Loucy (cell line): ENCODE results near the gene GAS2.
A peak's percentile ranks its signal among the peaks of the same experiment; 100 is the strongest.

Experiments
- H2AFZ ChIP-seq: fragments of 200-600 bp; sonication (generic); 2 replicates; pipeline ENCODE4 v1.6.0; 2016; ENCODE audit warnings: antibody characterized with exemption, mild to moderate bottlenecking, low read length, moderate library complexity
- H3F3A ChIP-seq: fragments of 200-600 bp; 2 replicates; pipeline ENCODE4 v1.6.0; 2016; ENCODE audit warnings: antibody characterized with exemption, low read depth, mild to moderate bottlenecking
- H3K27me3 ChIP-seq: fragments of 200-600 bp; sonication (generic); 2 replicates; pipeline ENCODE4 v1.6.1; 2014; ENCODE audit warnings: low read length, mild to moderate bottlenecking; ENCODE audit not compliant: insufficient read depth, poor library complexity, severe bottlenecking
- H3K36me3 ChIP-seq: fragments of 200-600 bp; sonication (generic); 2 replicates; pipeline ENCODE4 v1.6.1; 2016; ENCODE audit warnings: low read length; ENCODE audit not compliant: insufficient read depth
- H3K4me1 ChIP-seq: fragments of 200-600 bp; sonication (generic); 2 replicates; pipeline ENCODE4 v1.5.1; 2014; ENCODE audit warnings: low read length, mild to moderate bottlenecking; ENCODE audit not compliant: insufficient read depth, poor library complexity, severe bottlenecking
- H3K4me2 ChIP-seq: fragments of 200-600 bp; sonication (generic); 2 replicates; pipeline ENCODE4 v1.6.0; 2014; ENCODE audit warnings: antibody characterized with exemption, low read length, low read depth, mild to moderate bottlenecking; ENCODE audit not compliant: poor library complexity, severe bottlenecking
- H3K4me3 ChIP-seq: fragments of 200-600 bp; sonication (generic); 2 replicates; pipeline ENCODE4 v1.5.1; 2014; ENCODE audit warnings: low read length, mild to moderate bottlenecking, mixed read lengths; ENCODE audit not compliant: poor library complexity, severe bottlenecking
- H3K79me2 ChIP-seq: fragments of 200-600 bp; sonication (generic); 2 replicates; pipeline ENCODE4 v1.6.1; 2014; ENCODE audit warnings: low read length; ENCODE audit not compliant: insufficient read depth
- H3K9ac ChIP-seq: fragments of 200-600 bp; sonication (generic); 2 replicates; pipeline ENCODE4 v1.6.0; 2014; ENCODE audit warnings: mild to moderate bottlenecking, low read depth, low read length, moderate library complexity; ENCODE audit not compliant: poor library complexity, severe bottlenecking
- H3K9me2 ChIP-seq: fragments of 200-600 bp; sonication (generic); replicated peaks from 2 replicates; pipeline ENCODE4 v1.6.1; 2016; ENCODE audit warnings: low read depth, low read length, mixed read lengths
- H3K9me3 ChIP-seq: fragments of 200-600 bp; sonication (generic); 2 replicates; pipeline ENCODE4 v1.6.1; 2014; ENCODE audit warnings: mild to moderate bottlenecking, antibody characterized with exemption, low read length, low read depth; ENCODE audit not compliant: insufficient read depth
- H4K20me1 ChIP-seq: fragments of 200-600 bp; sonication (generic); 2 replicates; pipeline ENCODE4 v1.6.0; 2014; ENCODE audit warnings: antibody characterized with exemption, low read length, mild to moderate bottlenecking; ENCODE audit not compliant: insufficient read depth, poor library complexity, severe bottlenecking
- CTCF ChIP-seq: fragments of 200-600 bp; sonication (generic); conservative IDR thresholded peaks from 2 replicates; pipeline ENCODE4 v1.5.1; 2014; ENCODE audit warnings: mild to moderate bottlenecking, antibody characterized with exemption, low read length
- EZH2phosphoT487 ChIP-seq: fragments of 200-600 bp; IDR thresholded peaks from 2 replicates; pipeline ENCODE4 v1.6.1; 2018; ENCODE audit warnings: antibody characterized with exemption, mild to moderate bottlenecking, moderate library complexity, borderline replicate concordance

GAS2 gene

GRCh38 chr11:22668005-22668796 lies 1.8 kb downstream of the GAS2 start:
- Histone ChIP-seq H3K79me2 (no peaks in the 10 kb centered on the region), H3K9ac (no peak overlapping the region), H3K36me3 (no peaks in the 10 kb centered on the region), H3F3A (no peaks in the 10 kb centered on the region), H3K4me3 (no peak overlapping the region), H3K4me1 (no peaks in the 10 kb centered on the region), H3K27me3 (peaks cover 35% of the 10 kb centered on the region), H2AFZ (no peak overlapping the region), H3K4me2 (no peak overlapping the region), H4K20me1 (no peaks in the 10 kb centered on the region), H3K9me2 (no peaks in the 10 kb centered on the region), H3K9me3 (no peaks in the 10 kb centered on the region)
- TF ChIP-seq CTCF = no peak
- no peak for TF ChIP-seq EZH2phosphoT487

GRCh38 chr11:22669368-22669767 lies 3.0 kb downstream of the GAS2 start:
- Histone ChIP-seq H3K36me3 (no peaks in the 10 kb centered on the region), H3K9me2 (no peaks in the 10 kb centered on the region), H3K27me3 (peaks cover 35% of the 10 kb centered on the region), H3F3A (no peaks in the 10 kb centered on the region), H3K9ac (no peak overlapping the region), H3K79me2 (no peaks in the 10 kb centered on the region), H3K4me1 (no peaks in the 10 kb centered on the region), H2AFZ (no peak overlapping the region), H3K9me3 (no peaks in the 10 kb centered on the region), H3K4me3 (no peak overlapping the region), H4K20me1 (no peaks in the 10 kb centered on the region), H3K4me2 (no peak overlapping the region)
- TF ChIP-seq CTCF = no peak
- no peak for TF ChIP-seq EZH2phosphoT487

GRCh38 chr11:22670830-22671229 lies 4.4 kb downstream of the GAS2 start:
- no peak overlapping the region for H3K4me2 ChIP-seq
- H3F3A ChIP-seq = no peaks in the 10 kb centered on the region
- TF ChIP-seq CTCF (peak; percentile 33), EZH2phosphoT487 (no peak)
- no peaks in the 10 kb centered on the region for H3K79me2 ChIP-seq
- no peaks in the 10 kb centered on the region for H3K4me1 ChIP-seq
- peaks cover 28% of the 10 kb centered on the region for H3K27me3 ChIP-seq
- no peaks in the 10 kb centered on the region for H3K36me3 ChIP-seq
- no peak overlapping the region for H3K9ac ChIP-seq
- no peaks in the 10 kb centered on the region for H4K20me1 ChIP-seq
- H3K4me3 ChIP-seq = no peak overlapping the region
- no peaks in the 10 kb centered on the region for H3K9me3 ChIP-seq
- no peaks in the 10 kb centered on the region for H3K9me2 ChIP-seq
- no peak overlapping the region for H2AFZ ChIP-seq
